HuH-7 (cell line): ENCODE data around the gene PTPRM.

ENCODE experiments used
- DNase-seq: peaks from one replicate; pipeline ENCODE4 v3.0.0; 2011; ENCODE audit warnings: low spot score

PTPRM gene

GRCh38 chr18:7899078-7899477 is 332.0 kb downstream of the PTPRM start:
- no peak for DNase-seq

- DNase-seq = no peak
These were observed 333.0 kb downstream of the PTPRM start for GRCh38 chr18:7900091-7900490.

GRCh38 chr18:7901657-7902056 is 334.5 kb downstream of the PTPRM start:
- no peak for DNase-seq

GRCh38 chr18:7902399-7902839 is 335.3 kb downstream of the PTPRM start:
- no peak for DNase-seq

- no peak for DNase-seq
These were observed 337.4 kb downstream of the PTPRM start for GRCh38 chr18:7904529-7904928.

GRCh38 chr18:7908681-7909299 is 341.7 kb downstream of the PTPRM start:
- DNase-seq = no peak

GRCh38 chr18:7914834-7915670 is 347.9 kb downstream of the PTPRM start:
- no peak for DNase-seq

GRCh38 chr18:7918701-7919100 is 351.6 kb downstream of the PTPRM start:
- no peak for DNase-seq

- DNase-seq = no peak
These were observed 352.4 kb downstream of the PTPRM start for GRCh38 chr18:7919565-7919964.

GRCh38 chr18:7921938-7922587 is 354.9 kb downstream of the PTPRM start:
- no peak for DNase-seq

GRCh38 chr18:7923105-7923504 is 356.0 kb downstream of the PTPRM start:
- no peak for DNase-seq

- no peak for DNase-seq
These were observed 357.5 kb downstream of the PTPRM start for GRCh38 chr18:7924616-7925015.

GRCh38 chr18:7926526-7926925 is 359.4 kb downstream of the PTPRM start:
- DNase-seq = peak; percentile 66

- DNase-seq = no peak
These were observed 360.0 kb downstream of the PTPRM start for GRCh38 chr18:7927119-7927518.

- no peak for DNase-seq
These were observed 364.6 kb downstream of the PTPRM start for GRCh38 chr18:7931763-7932162.

GRCh38 chr18:7937268-7937667 is 370.2 kb downstream of the PTPRM start:
- no peak for DNase-seq

GRCh38 chr18:7939521-7939920 is 372.4 kb downstream of the PTPRM start:
- DNase-seq = no peak

- DNase-seq = no peak
These were observed 373.3 kb downstream of the PTPRM start for GRCh38 chr18:7940379-7940778.

- no peak for DNase-seq
These were observed 373.9 kb downstream of the PTPRM start for GRCh38 chr18:7940971-7941370.

- no peak for DNase-seq
These were observed 374.4 kb downstream of the PTPRM start for GRCh38 chr18:7941533-7941932.

GRCh38 chr18:7945882-7946281 is 378.8 kb downstream of the PTPRM start:
- no peak for DNase-seq

- DNase-seq = no peak
These were observed 379.7 kb downstream of the PTPRM start for GRCh38 chr18:7946734-7947377.
